Esophagus muscularis mucosa (tissue), 4 donors: ENCODE data around the gene ITGB8. TPM values are rescaled to one million over a fixed set of nuclear protein-coding genes. Genes with fewer than 3 reads are reported as not detected.

Experiments used
- DNase-seq: peaks from one replicate; pipeline ENCODE4 v3.0.0-alpha.2; 2017; ENCODE audit errors: extremely low spot score
- H3K27ac ChIP-seq, 4 donors: fragments of 200-600 bp; sonication (generic); replicated peaks in 1 of 4; 1 replicate in 3 of 4; 2 replicates in 1 of 4; pipeline ENCODE4 v1.5.1; 2016 to 2019; ENCODE audit warnings: mild to moderate bottlenecking in 1 of 4
- H3K27me3 ChIP-seq, 4 donors: fragments of 200-600 bp; sonication (generic); one replicate each; pipeline versions ENCODE4 v1.5.1 to v1.6.0; 2016 to 2019
- H3K36me3 ChIP-seq, 4 donors: fragments of 200-600 bp; sonication (generic); one replicate each; pipeline ENCODE4 v1.5.1; 2016 to 2019
- H3K4me1 ChIP-seq, 4 donors: fragments of 200-600 bp; sonication (generic); one replicate each; pipeline ENCODE4 v1.5.1; 2016 to 2019
- H3K4me3 ChIP-seq, 4 donors: fragments of 200-600 bp; sonication (generic); 1 replicate in 2 of 4; 2 replicates in 2 of 4; pipeline ENCODE4 v1.5.1; 2016 to 2019; ENCODE audit warnings: mild to moderate bottlenecking in 4 of 4, moderate library complexity in 1 of 4
- H3K9me3 ChIP-seq, 4 donors: fragments of 200-600 bp; sonication (generic); 1 replicate in 3 of 4; 2 replicates in 1 of 4; pipeline ENCODE4 v1.5.1; 2016 to 2019
- CTCF ChIP-seq, 3 experiments: fragments of 200-600 bp in 2 of 3; fragments of 450-650 bp in 1 of 3; sonication (generic) in 2 of 3; IDR thresholded peaks; one replicate each; pipeline ENCODE4 v1.5.1; 2017 to 2019; ENCODE audit warnings: antibody characterized with exemption in 3 of 3, mild to moderate bottlenecking in 2 of 3, moderate library complexity in 1 of 3
- EP300 ChIP-seq: sonication (generic); formaldehyde crosslinking; IDR thresholded peaks from one replicate; pipeline ENCODE4 v1.6.1; 2017; ENCODE audit warnings: antibody characterized with exemption
- POLR2A ChIP-seq: fragments of 450-650 bp; IDR thresholded peaks from one replicate; pipeline ENCODE4 v1.6.1; 2017; ENCODE audit warnings: antibody characterized with exemption, moderate library complexity, mild to moderate bottlenecking, low read depth
- POLR2AphosphoS5 ChIP-seq, 2 donors: sonication (generic); formaldehyde crosslinking; IDR thresholded peaks; one replicate each; pipeline ENCODE4 v1.6.1; 2017; ENCODE audit warnings: antibody characterized with exemption in 2 of 2
- WGBS: methylation state at CpG from one replicate; pipeline ENCODE4 v1.1.5; 2018; 5-methylcytosine and 5-hydroxymethylcytosine counted together
- intact Hi-C: fragments of 100-400 bp; cut with DNase I; formaldehyde crosslinking; loops from one replicate; pipeline ENCODE4 v1.15.1; 2023
- total RNA-seq, 4 donors: library from RNA; depleted of rRNA; stranded (reverse); fragments of >200 nt; gene quantifications; one replicate each; pipeline versions ENCODE4 v1.1.0 to v1.2.1, GENCODE V29; 2016

ITGB8 gene
- total RNA-seq, 4 donors from 2014 or later, result 19.5 to 30.4 (median 21.5) TPM

GRCh38 chr7:20316706-20317105, 14.0 kb upstream of the ITGB8 start:
- Histone ChIP-seq H3K4me3 (no peak overlapping the region), H3K27me3 (no peaks in the 10 kb centered on the region), H3K27ac (no peak overlapping the region), H3K9me3 (no peaks in the 10 kb centered on the region), H3K4me1 (peaks cover 0 to 10% (median 8%) of the 10 kb centered on the region in 4 donors), H3K36me3 (no peaks in the 10 kb centered on the region)
- DNase-seq, result no peak
- WGBS, result 76% methylated on average over 4 of the region's 4 CpGs
- TF ChIP-seq CTCF (IDR thresholded peaks at IDR 0.05) (no peak), POLR2AphosphoS5 (IDR thresholded peaks at IDR 0.05) (no peak), POLR2A (no peak), EP300 (no peak)
- intact Hi-C loops, result loop anchor here (10.0 kb wide), 1 partner anchor 562 kb away; no protein-coding TSS in a partner anchor

- Histone ChIP-seq H3K4me1 (peaks cover 0 to 6% (median 5%) of the 10 kb centered on the region in 4 donors), H3K4me3 (no peak overlapping the region), H3K36me3 (no peaks in the 10 kb centered on the region), H3K27ac (no peak overlapping the region), H3K27me3 (no peaks in the 10 kb centered on the region), H3K9me3 (no peaks in the 10 kb centered on the region)
- DNase-seq, result no peak
- TF ChIP-seq POLR2A (no peak), POLR2AphosphoS5 (IDR thresholded peaks at IDR 0.05) (no peak), EP300 (no peak), CTCF (IDR thresholded peaks at IDR 0.05) (no peak)
- intact Hi-C loops, result loop anchor here (10.0 kb wide), 1 partner anchor 563 kb away; no protein-coding TSS in a partner anchor
Measured at GRCh38 chr7:20317413-20317812, 13.3 kb upstream of the ITGB8 start.

GRCh38 chr7:20318933-20319332, 11.8 kb upstream of the ITGB8 start:
- no peaks in the 10 kb centered on the region for H3K27me3 ChIP-seq
- no peaks in the 10 kb centered on the region for H3K4me1 ChIP-seq
- no peaks in the 10 kb centered on the region for H3K9me3 ChIP-seq
- intact Hi-C loops, result loop anchor here (10.0 kb wide), 1 partner anchor 564 kb away; no protein-coding TSS in a partner anchor
- TF ChIP-seq POLR2A, result no peak
- no peak for TF ChIP-seq EP300
- no peak for TF ChIP-seq POLR2AphosphoS5 (IDR thresholded peaks at IDR 0.05)
- TF ChIP-seq CTCF (IDR thresholded peaks at IDR 0.05), result no peak
- H3K4me3 ChIP-seq, result no peak overlapping the region
- no peak overlapping the region for H3K27ac ChIP-seq
- no peaks in the 10 kb centered on the region for H3K36me3 ChIP-seq
- no peak for DNase-seq
- 93% methylated on average over 6 of the region's 6 CpGs for WGBS

GRCh38 chr7:20320322-20320721, 10.4 kb upstream of the ITGB8 start:
- Histone ChIP-seq H3K4me3 (no peak overlapping the region), H3K27me3 (no peaks in the 10 kb centered on the region), H3K9me3 (no peaks in the 10 kb centered on the region), H3K27ac (no peak overlapping the region), H3K4me1 (no peaks in the 10 kb centered on the region), H3K36me3 (no peaks in the 10 kb centered on the region)
- no peak for DNase-seq
- WGBS, result 64% methylated on average over 3 of the region's 3 CpGs
- intact Hi-C loops, result no loop called here
- no peak for TF ChIP-seq EP300

- no peaks in the 10 kb centered on the region for H3K9me3 ChIP-seq
- no peaks in the 10 kb centered on the region for H3K36me3 ChIP-seq
- no peaks in the 10 kb centered on the region for H3K27me3 ChIP-seq
- no peak for TF ChIP-seq CTCF (IDR thresholded peaks at IDR 0.05)
- no peak for TF ChIP-seq POLR2AphosphoS5 (IDR thresholded peaks at IDR 0.05)
- no peak for TF ChIP-seq POLR2A
- DNase-seq, result no peak
- intact Hi-C loops, result no loop called here
- no peaks in the 10 kb centered on the region for H3K4me1 ChIP-seq
- H3K4me3 ChIP-seq, result no peak overlapping the region
- H3K27ac ChIP-seq, result no peak overlapping the region
- WGBS, result 92% methylated on average over 7 of the region's 7 CpGs
Measured at GRCh38 chr7:20320786-20321185, 9.9 kb upstream of the ITGB8 start.
